Prostate gland (tissue), 2 donors: Measurements from ENCODE around the gene BCL11B. TPM values are rescaled to one million over a fixed set of nuclear protein-coding genes. Genes with fewer than 3 reads are reported as not detected.
A peak's percentile ranks its signal among the peaks of the same experiment; 100 is the strongest.

Source experiments
- DNase-seq: peaks from one replicate; pipeline ENCODE4 v3.0.0-alpha.2; 2019; ENCODE audit warnings: low spot score
- H3K27ac ChIP-seq, 2 donors: fragments of 200-600 bp; sonication (generic); 2 replicates each; pipeline ENCODE4 v1.5.1; 2017 to 2019
- H3K27me3 ChIP-seq: fragments of 200-600 bp; sonication (generic); replicated peaks from 2 replicates; pipeline ENCODE4 v1.5.1; 2019; ENCODE audit not compliant: insufficient read depth
- H3K36me3 ChIP-seq, 2 donors: fragments of 200-600 bp; sonication (generic); 1 replicate in 1 of 2; 2 replicates in 1 of 2; pipeline versions ENCODE4 v1.5.1 to v1.8.1; 2017 to 2019
- H3K4me1 ChIP-seq: fragments of 200-600 bp; sonication (generic); replicated peaks from 2 replicates; pipeline ENCODE4 v1.5.1; 2019
- H3K4me3 ChIP-seq, 2 donors: fragments of 200-600 bp; sonication (generic); 2 replicates each; pipeline ENCODE4 v1.5.1; 2017 to 2019
- H3K9me3 ChIP-seq: fragments of 200-600 bp; sonication (generic); 2 replicates; pipeline ENCODE4 v1.5.1; 2017
- POLR2A ChIP-seq: fragments of 450-650 bp; IDR thresholded peaks from one replicate; pipeline ENCODE4 v1.6.1; 2016; ENCODE audit warnings: antibody characterized with exemption, mild to moderate bottlenecking
- POLR2AphosphoS5 ChIP-seq: sonication (generic); formaldehyde crosslinking; IDR thresholded peaks from one replicate; pipeline ENCODE4 v1.6.1; 2017; ENCODE audit warnings: antibody characterized with exemption
- WGBS: methylation state at CpG from one replicate; pipeline ENCODE4 v1.1.5; 2018; 5-methylcytosine and 5-hydroxymethylcytosine counted together
- intact Hi-C: fragments of 100-400 bp; cut with DNase I; formaldehyde crosslinking; loops from one replicate; pipeline ENCODE4 v1.14.2; 2022
- total RNA-seq, 2 donors: library from RNA; depleted of rRNA; stranded (reverse); fragments of >200 nt; gene quantifications; one replicate each; pipeline ENCODE4 v1.1.0, GENCODE V29; 2016
- TF ChIP-seq, protein P1 (sequence below), 4 experiments: fragments of 200-600 bp in 2 of 4; fragments of 450-650 bp in 2 of 4; sonication (generic) in 2 of 4; IDR thresholded peaks; 1 replicate in 3 of 4; 2 replicates in 1 of 4; pipeline ENCODE4 v1.5.1; 2016 to 2019; ENCODE audit warnings: antibody characterized with exemption in 4 of 4, mild to moderate bottlenecking in 2 of 4, moderate library complexity in 2 of 4

Gene BCL11B
- total RNA-seq, 2 donors from 2014 or later = 2.8 to 5.4 TPM

DNA sequence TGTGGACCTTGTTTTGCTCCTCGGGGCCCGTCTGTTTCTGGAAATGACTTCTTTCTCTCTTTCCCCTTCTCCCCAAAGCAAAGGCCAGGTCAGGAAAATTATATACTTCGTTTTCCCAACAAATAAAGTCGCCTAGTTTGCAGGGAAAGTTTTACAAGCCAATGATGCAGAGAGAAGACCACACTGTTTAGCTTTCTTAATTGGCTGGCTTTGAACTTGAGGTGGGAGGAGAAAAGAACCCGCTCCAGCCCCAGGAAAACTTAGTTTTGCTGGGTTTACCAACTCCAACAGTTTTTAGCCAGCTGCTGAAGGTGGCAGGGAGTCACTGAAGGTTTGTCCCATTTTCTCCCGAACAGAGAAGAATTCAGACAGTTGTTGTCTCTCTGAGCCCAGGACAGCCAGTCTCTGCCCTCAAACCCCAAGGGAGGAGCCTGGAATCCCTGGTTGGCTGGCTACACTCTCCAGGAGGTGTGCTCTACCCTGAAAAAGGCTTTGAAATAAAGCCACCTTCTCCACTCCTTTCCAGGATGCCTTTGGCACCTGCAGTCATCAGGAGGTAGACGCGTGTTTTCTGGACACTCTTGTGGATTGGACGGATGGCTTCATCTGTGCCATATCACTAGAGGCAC is 24.8 kb downstream of the BCL11B start:
- no peak for TF ChIP-seq POLR2AphosphoS5
- TF ChIP-seq, protein P1, sequence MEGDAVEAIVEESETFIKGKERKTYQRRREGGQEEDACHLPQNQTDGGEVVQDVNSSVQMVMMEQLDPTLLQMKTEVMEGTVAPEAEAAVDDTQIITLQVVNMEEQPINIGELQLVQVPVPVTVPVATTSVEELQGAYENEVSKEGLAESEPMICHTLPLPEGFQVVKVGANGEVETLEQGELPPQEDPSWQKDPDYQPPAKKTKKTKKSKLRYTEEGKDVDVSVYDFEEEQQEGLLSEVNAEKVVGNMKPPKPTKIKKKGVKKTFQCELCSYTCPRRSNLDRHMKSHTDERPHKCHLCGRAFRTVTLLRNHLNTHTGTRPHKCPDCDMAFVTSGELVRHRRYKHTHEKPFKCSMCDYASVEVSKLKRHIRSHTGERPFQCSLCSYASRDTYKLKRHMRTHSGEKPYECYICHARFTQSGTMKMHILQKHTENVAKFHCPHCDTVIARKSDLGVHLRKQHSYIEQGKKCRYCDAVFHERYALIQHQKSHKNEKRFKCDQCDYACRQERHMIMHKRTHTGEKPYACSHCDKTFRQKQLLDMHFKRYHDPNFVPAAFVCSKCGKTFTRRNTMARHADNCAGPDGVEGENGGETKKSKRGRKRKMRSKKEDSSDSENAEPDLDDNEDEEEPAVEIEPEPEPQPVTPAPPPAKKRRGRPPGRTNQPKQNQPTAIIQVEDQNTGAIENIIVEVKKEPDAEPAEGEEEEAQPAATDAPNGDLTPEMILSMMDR (IDR thresholded peaks at IDR 0.05) = no peak
- TF ChIP-seq POLR2A = no peak
- H3K4me1 ChIP-seq = no peaks in the 10 kb centered on the region
- H3K36me3 ChIP-seq = no peaks in the 10 kb centered on the region
- intact Hi-C loops = no loop called here
- H3K4me3 ChIP-seq = no peak overlapping the region
- peaks cover 26% of the 10 kb centered on the region for H3K27me3 ChIP-seq
- no peak for DNase-seq
- H3K9me3 ChIP-seq = no peaks in the 10 kb centered on the region
- WGBS = 51% methylated on average over 9 of the region's 9 CpGs
- no peak overlapping the region for H3K27ac ChIP-seq

DNA sequence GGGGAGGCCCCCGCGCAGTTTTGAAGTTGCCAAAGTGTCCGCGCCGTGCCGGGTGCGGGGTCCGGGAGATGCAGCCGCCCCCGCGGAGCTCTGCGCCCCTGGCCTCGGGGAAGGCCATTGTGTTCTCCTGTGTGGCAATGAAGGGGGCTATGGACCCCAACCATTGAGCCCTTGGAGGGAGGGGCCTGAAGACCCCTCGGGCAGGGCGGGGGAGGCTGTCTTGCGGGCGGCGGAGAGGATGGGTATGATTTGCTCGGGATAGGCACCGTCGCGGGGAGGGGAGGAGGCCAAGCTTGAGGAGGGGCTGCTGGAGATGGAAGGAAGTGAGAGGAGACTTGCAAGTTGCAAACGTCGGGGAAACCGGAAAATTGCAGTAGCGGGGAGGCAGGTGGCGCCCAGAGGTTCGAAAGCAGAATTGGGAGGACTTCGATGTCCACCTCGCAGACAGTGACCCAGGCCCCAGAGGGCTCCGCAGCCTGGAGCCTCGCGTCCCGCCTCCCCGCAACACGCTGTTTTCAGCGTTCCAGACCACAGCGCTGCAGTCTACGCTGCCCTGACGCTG is 25.4 kb downstream of the BCL11B start:
- no peak for TF ChIP-seq POLR2AphosphoS5
- DNase-seq = no peak
- WGBS = 25% methylated on average over 39 of the region's 40 CpGs
- peaks cover 26% of the 10 kb centered on the region for H3K27me3 ChIP-seq
- H3K27ac ChIP-seq = no peak overlapping the region
- H3K4me3 ChIP-seq = peak overlapping the region in 1 of 2 donors; percentile 8
- H3K9me3 ChIP-seq = no peaks in the 10 kb centered on the region
- H3K4me1 ChIP-seq = no peaks in the 10 kb centered on the region
- no peaks in the 10 kb centered on the region for H3K36me3 ChIP-seq
- intact Hi-C loops = no loop called here

DNA sequence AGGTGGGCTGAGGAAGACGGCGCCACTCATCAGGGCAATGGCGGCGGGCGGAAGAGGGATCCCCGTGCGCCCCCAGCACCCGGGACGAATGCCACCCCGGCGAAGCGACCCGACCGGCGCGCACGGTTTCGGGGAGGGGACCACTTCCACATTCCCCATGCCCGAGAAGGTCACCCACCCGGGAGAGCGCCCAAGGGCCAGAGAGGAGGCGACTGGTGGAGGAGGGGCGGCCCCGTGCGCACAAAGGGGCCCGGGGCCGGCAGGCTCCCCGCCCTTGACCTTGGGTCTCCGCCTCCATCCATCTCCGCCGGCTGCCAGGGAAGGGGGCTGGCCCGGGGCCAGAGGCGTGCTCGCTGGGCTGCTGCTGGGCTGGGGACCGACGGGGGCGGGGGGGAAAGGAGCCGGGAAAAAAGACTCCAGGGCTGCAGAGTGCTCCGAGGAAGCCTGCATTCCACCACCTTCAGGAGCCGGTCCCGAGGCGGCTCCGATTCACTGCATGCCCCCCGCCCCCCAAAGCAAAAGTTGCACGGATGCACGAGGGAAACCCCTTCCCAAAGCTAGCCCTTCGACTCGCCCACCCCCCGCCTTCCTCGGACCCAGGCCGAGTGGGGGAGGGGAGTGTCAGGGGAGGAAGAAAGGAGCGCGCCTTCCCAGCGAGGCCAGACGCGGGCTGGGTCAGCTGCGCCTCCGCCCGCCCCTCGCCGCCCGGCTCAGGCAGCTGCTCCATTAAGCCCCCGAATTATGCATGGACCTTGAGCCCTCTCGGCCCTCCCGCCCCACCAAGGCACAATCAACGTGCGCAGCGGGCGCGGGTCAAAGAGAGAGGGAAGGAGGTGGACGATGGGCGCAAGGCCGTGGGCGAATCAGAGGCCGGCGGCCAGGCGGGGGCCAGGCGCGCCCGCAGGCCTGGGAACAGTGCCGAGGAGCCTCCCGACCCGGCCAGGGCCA is 26.2 kb downstream of the BCL11B start:
- H3K4me3 ChIP-seq = peak overlapping the region in 1 of 2 donors; percentile 8
- no peaks in the 10 kb centered on the region for H3K9me3 ChIP-seq
- TF ChIP-seq POLR2A = no peak
- TF ChIP-seq, protein P1 (IDR thresholded peaks at IDR 0.05) = no peak
- no peak for TF ChIP-seq POLR2AphosphoS5
- H3K36me3 ChIP-seq = no peaks in the 10 kb centered on the region
- H3K4me1 ChIP-seq = no peaks in the 10 kb centered on the region
- H3K27ac ChIP-seq = peak overlapping the region in 1 of 2 donors; percentile 40
- DNase-seq = no peak
- intact Hi-C loops = no loop called here
- H3K27me3 ChIP-seq = peaks cover 22% of the 10 kb centered on the region
- 8% methylated on average over 80 of the region's 83 CpGs for WGBS

DNA sequence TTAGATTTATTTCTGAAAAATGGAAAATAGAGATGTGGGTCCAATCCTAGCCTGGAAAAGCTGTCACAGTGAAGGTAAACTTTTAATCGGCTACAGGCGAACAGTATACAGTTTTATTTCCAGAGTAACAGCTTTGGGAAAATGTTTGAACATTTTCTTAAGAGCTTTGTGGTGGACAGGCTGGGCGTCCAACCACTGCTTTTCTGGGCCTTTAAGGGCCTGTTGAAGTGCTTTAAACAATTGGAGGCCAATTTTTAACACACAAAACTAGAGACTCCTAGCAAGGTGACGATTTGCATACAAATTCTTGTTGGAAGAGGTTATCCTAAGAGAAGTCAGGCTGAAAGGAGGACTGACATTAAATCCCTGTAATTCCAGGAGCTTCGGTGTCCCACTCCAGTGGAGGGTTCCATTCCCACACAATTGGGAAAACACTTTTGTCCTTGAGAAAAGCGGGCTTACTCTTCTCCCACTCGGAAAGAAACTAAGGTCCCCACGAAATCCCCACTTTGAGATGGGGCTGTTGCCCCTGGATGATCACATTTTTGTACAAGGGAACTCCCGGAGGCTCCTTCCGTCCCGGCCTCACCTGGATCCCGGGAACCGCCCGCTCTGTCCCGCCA is 26.9 kb downstream of the BCL11B start:
- WGBS = 54% methylated on average over 15 of the region's 15 CpGs
- no peak for DNase-seq
- Histone ChIP-seq H3K4me1 (peaks cover under 1% of the 10 kb centered on the region), H3K36me3 (no peaks in the 10 kb centered on the region), H3K4me3 (no peak overlapping the region), H3K27me3 (peaks cover 22% of the 10 kb centered on the region), H3K9me3 (no peaks in the 10 kb centered on the region), H3K27ac (peak overlapping the region in 1 of 2 donors; percentile 40)
- intact Hi-C loops = no loop called here
- TF ChIP-seq POLR2AphosphoS5 (no peak), POLR2A (no peak)
- TF ChIP-seq, protein P1 (IDR thresholded peaks at IDR 0.05) = no peak

DNA sequence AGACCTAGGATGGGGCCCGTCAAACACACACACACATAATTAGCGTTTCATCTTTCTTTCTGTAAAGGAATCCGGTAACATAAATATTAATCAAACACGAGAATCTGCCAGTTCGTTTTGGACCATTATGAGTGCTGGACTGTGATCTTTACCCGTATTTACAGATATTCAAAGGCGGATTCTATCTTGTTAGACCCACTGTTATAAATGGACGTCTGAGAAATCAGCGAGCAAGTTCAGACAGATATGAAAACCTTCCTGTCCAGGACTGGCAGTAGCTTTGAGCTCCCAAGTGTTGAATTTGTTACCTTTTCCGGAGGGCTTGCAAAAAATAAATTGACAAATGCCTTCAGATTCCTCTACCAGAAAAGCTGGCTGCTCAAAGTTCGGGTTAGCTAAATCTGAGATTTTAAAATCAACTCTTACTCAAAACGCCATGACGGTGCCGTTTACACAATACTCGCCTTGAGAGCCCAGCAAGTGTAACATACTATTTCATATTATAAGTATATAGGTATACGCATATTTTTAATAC is 27.6 kb downstream of the BCL11B start:
- intact Hi-C loops = no loop called here
- Histone ChIP-seq H3K4me1 (peaks cover 3% of the 10 kb centered on the region), H3K27ac (peak overlapping the region in 1 of 2 donors; percentile 40), H3K27me3 (peaks cover 22% of the 10 kb centered on the region), H3K9me3 (no peaks in the 10 kb centered on the region), H3K36me3 (no peaks in the 10 kb centered on the region), H3K4me3 (no peak overlapping the region)
- 46% methylated on average over 16 of the region's 16 CpGs for WGBS
- no peak for DNase-seq
- no peak for TF ChIP-seq POLR2AphosphoS5
- no peak for TF ChIP-seq POLR2A
- TF ChIP-seq, protein P1 (IDR thresholded peaks at IDR 0.05) = no peak
